ENCODE measurements around the gene ATP6V0A1. TPM values are rescaled to one million over a fixed set of nuclear protein-coding genes. Genes with fewer than 3 reads are reported as not detected.
A peak's percentile ranks its signal among the peaks of the same experiment; 100 is the strongest.

The ATP6V0A1 gene
- total and polyA plus RNA-seq, 2 experiments from 2014 or later = 23.9 to 42.3 TPM

DNA sequence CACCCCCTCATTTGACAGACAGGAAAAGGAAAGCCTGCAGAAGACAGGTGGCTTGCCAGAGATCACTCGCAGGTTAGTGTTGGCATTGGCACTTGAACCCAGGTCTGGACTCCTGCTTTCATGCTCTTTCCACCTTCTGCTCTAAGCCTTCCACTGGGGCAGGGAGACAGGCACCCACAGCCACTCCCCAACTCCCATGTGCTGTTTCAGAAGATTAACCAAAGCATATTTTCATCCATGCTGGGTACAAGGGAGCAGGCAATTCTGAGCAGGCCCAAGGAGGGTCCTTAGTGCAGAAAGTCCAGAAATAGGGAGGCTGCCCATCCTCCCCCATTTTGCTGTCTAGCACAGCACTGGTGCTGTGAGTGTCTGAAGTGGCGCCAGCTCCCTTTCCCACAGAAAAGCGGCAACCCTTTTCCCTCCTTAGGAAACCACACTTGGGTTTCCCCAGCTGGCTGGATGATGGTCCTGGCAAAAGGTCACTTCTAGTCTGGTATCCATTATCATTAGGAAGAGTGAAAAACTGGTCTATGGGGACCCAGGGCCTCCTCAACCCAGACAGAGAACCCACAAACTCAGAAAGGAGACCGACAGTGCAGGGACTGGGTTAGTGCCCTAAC is 33.6 kb upstream of the ATP6V0A1 start:
- peaks cover 33% of the 10 kb centered on the region for H3K4me1 Mint-ChIP-seq
- Histone ChIP-seq H3K4me3 (no peak overlapping the region), H3K79me2 (replicated peaks; ENCODE audit: insufficient read depth) (no peaks in the 10 kb centered on the region; the same call in 1 of the 2 replicates), H3K36me3 (ENCODE audit: insufficient read depth) (no peaks in the 10 kb centered on the region), H3K9me2 (ENCODE audit: insufficient read depth) (no peaks in the 10 kb centered on the region), H3F3A (replicated peaks; ENCODE audit: low read depth) (peaks cover 12% of the 10 kb centered on the region; the same call in 1 of the 2 replicates), H4K20me1 (replicated peaks; ENCODE audit: insufficient read depth) (peaks cover 7% of the 10 kb centered on the region), H3K4me1 (ENCODE audit: insufficient read depth) (peaks cover 31% of the 10 kb centered on the region), H3K4me2 (no peak overlapping the region), H3K27me3 (ENCODE audit: insufficient read depth) (peaks cover 34% of the 10 kb centered on the region), H2AFZ (peak overlapping the region; percentile 47; the same call in 1 of the 2 replicates), H3K27ac (ENCODE audit: low read depth) (0 out of 2 replicates have a peak overlapping the region, but pooled peaks have one; percentile 19)
- peaks cover 3% of the 10 kb centered on the region; the same call in 2 of the 3 replicates for H3K36me3 Mint-ChIP-seq (ENCODE audit: low read depth)
- TF ChIP-seq NANOG (IDR thresholded peaks at IDR 0.05; ENCODE audit: borderline replicate concordance) = no peak
- TF ChIP-seq JUNB (IDR thresholded peaks at IDR 0.05; ENCODE audit: unreplicated experiment) = no peak
- TF ChIP-seq, protein P1, sequence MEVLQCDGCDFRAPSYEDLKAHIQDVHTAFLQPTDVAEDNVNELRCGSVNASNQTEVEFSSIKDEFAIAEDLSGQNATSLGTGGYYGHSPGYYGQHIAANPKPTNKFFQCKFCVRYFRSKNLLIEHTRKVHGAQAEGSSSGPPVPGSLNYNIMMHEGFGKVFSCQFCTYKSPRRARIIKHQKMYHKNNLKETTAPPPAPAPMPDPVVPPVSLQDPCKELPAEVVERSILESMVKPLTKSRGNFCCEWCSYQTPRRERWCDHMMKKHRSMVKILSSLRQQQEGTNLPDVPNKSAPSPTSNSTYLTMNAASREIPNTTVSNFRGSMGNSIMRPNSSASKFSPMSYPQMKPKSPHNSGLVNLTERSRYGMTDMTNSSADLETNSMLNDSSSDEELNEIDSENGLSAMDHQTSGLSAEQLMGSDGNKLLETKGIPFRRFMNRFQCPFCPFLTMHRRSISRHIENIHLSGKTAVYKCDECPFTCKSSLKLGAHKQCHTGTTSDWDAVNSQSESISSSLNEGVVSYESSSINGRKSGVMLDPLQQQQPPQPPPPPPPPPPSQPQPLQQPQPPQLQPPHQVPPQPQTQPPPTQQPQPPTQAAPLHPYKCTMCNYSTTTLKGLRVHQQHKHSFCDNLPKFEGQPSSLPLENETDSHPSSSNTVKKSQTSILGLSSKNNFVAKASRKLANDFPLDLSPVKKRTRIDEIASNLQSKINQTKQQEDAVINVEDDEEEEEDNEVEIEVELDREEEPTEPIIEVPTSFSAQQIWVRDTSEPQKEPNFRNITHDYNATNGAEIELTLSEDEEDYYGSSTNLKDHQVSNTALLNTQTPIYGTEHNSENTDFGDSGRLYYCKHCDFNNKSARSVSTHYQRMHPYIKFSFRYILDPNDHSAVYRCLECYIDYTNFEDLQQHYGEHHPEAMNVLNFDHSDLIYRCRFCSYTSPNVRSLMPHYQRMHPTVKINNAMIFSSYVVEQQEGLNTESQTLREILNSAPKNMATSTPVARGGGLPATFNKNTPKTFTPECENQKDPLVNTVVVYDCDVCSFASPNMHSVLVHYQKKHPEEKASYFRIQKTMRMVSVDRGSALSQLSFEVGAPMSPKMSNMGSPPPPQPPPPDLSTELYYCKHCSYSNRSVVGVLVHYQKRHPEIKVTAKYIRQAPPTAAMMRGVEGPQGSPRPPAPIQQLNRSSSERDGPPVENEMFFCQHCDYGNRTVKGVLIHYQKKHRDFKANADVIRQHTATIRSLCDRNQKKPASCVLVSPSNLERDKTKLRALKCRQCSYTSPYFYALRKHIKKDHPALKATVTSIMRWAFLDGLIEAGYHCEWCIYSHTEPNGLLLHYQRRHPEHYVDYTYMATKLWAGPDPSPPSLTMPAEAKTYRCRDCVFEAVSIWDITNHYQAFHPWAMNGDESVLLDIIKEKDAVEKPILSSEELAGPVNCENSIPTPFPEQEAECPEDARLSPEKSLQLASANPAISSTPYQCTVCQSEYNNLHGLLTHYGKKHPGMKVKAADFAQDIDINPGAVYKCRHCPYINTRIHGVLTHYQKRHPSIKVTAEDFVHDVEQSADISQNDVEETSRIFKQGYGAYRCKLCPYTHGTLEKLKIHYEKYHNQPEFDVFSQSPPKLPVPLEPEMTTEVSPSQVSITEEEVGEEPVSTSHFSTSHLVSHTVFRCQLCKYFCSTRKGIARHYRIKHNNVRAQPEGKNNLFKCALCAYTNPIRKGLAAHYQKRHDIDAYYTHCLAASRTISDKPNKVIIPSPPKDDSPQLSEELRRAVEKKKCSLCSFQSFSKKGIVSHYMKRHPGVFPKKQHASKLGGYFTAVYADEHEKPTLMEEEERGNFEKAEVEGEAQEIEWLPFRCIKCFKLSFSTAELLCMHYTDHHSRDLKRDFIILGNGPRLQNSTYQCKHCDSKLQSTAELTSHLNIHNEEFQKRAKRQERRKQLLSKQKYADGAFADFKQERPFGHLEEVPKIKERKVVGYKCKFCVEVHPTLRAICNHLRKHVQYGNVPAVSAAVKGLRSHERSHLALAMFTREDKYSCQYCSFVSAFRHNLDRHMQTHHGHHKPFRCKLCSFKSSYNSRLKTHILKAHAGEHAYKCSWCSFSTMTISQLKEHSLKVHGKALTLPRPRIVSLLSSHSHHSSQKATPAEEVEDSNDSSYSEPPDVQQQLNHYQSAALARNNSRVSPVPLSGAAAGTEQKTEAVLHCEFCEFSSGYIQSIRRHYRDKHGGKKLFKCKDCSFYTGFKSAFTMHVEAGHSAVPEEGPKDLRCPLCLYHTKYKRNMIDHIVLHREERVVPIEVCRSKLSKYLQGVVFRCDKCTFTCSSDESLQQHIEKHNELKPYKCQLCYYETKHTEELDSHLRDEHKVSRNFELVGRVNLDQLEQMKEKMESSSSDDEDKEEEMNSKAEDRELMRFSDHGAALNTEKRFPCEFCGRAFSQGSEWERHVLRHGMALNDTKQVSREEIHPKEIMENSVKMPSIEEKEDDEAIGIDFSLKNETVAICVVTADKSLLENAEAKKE (CRISPR knock-in tag; IDR thresholded peaks at IDR 0.05) = no peak
- TF ChIP-seq, protein P2, sequence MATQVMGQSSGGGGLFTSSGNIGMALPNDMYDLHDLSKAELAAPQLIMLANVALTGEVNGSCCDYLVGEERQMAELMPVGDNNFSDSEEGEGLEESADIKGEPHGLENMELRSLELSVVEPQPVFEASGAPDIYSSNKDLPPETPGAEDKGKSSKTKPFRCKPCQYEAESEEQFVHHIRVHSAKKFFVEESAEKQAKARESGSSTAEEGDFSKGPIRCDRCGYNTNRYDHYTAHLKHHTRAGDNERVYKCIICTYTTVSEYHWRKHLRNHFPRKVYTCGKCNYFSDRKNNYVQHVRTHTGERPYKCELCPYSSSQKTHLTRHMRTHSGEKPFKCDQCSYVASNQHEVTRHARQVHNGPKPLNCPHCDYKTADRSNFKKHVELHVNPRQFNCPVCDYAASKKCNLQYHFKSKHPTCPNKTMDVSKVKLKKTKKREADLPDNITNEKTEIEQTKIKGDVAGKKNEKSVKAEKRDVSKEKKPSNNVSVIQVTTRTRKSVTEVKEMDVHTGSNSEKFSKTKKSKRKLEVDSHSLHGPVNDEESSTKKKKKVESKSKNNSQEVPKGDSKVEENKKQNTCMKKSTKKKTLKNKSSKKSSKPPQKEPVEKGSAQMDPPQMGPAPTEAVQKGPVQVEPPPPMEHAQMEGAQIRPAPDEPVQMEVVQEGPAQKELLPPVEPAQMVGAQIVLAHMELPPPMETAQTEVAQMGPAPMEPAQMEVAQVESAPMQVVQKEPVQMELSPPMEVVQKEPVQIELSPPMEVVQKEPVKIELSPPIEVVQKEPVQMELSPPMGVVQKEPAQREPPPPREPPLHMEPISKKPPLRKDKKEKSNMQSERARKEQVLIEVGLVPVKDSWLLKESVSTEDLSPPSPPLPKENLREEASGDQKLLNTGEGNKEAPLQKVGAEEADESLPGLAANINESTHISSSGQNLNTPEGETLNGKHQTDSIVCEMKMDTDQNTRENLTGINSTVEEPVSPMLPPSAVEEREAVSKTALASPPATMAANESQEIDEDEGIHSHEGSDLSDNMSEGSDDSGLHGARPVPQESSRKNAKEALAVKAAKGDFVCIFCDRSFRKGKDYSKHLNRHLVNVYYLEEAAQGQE (IDR thresholded peaks at IDR 0.05; ENCODE audit: unreplicated experiment) = no peak
- no peak for TF ChIP-seq ZNF114 (CRISPR knock-in tag; IDR thresholded peaks at IDR 0.05)
- no peak for TF ChIP-seq STAT1 (IDR thresholded peaks at IDR 0.05; ENCODE audit: unreplicated experiment)
- no peak for TF ChIP-seq POLR2AphosphoS5 (IDR thresholded peaks at IDR 0.05; ENCODE audit: low read depth)
- no peaks in the 10 kb centered on the region; the same call in 2 of the 3 replicates for H3K9me3 Mint-ChIP-seq
- H3K27me3 Mint-ChIP-seq (ENCODE audit: insufficient read depth, low read depth, poor library complexity) = peaks cover 35% of the 10 kb centered on the region
- H3K4me3 Mint-ChIP-seq = no peak overlapping the region
- H3K27ac Mint-ChIP-seq = no peak overlapping the region
- DNase-seq (ENCODE audit: low spot score) (no peak), ATAC-seq (no peak)

Measured in GM23338 (cell line).